Tibial nerve (tissue), 4 donors: ENCODE measurements around the gene UNG. TPM values are rescaled to one million over a fixed set of nuclear protein-coding genes. Genes with fewer than 3 reads are reported as not detected.

Experiments
- DNase-seq, 2 donors: peaks; one replicate each; pipeline ENCODE4 v3.0.0-alpha.2; 2019; ENCODE audit warnings: low spot score in 2 of 2
- H3K27ac ChIP-seq, 4 donors: fragments of 200-600 bp; sonication (generic) in 3 of 4; one replicate each; pipeline ENCODE4 v1.5.1; 2017 to 2019; ENCODE audit warnings: mild to moderate bottlenecking in 1 of 4
- H3K27me3 ChIP-seq, 2 donors: fragments of 200-600 bp; sonication (generic) in 1 of 2; one replicate each; pipeline versions ENCODE4 v1.5.1 to v1.6.0; 2017 to 2019
- H3K36me3 ChIP-seq, 3 donors: fragments of 200-600 bp; sonication (generic); one replicate each; pipeline ENCODE4 v1.5.1; 2018 to 2019
- H3K4me1 ChIP-seq, 4 donors: fragments of 200-600 bp; sonication (generic) in 3 of 4; one replicate each; pipeline ENCODE4 v1.5.1; 2017 to 2019
- H3K4me3 ChIP-seq, 4 donors: fragments of 200-600 bp; sonication (generic) in 3 of 4; one replicate each; pipeline ENCODE4 v1.5.1; 2017 to 2019; ENCODE audit warnings: mild to moderate bottlenecking in 1 of 4, moderate library complexity in 1 of 4
- H3K9me3 ChIP-seq, 4 donors: fragments of 200-600 bp; sonication (generic) in 3 of 4; one replicate each; pipeline ENCODE4 v1.5.1; 2017 to 2019
- EP300 ChIP-seq, 2 donors: sonication (generic); formaldehyde crosslinking; IDR thresholded peaks; one replicate each; pipeline ENCODE4 v1.6.1; 2017; ENCODE audit warnings: antibody characterized with exemption in 2 of 2, mild to moderate bottlenecking in 1 of 2
- POLR2A ChIP-seq, 2 donors: fragments of 450-650 bp; IDR thresholded peaks; one replicate each; pipeline ENCODE4 v1.6.1; 2017; ENCODE audit warnings: antibody characterized with exemption in 2 of 2, mild to moderate bottlenecking in 2 of 2, moderate library complexity in 2 of 2
- WGBS, 2 donors: methylation state at CpG; one replicate each; pipeline ENCODE4 v1.1.5; 2018; 5-methylcytosine and 5-hydroxymethylcytosine counted together
- total RNA-seq, 4 donors: library from RNA; depleted of rRNA; stranded (reverse); fragments of >200 nt; gene quantifications; one replicate each; pipeline ENCODE4 v1.1.0, GENCODE V29; 2016
- TF ChIP-seq, protein P1 (sequence below), 5 experiments: fragments of 200-600 bp in 3 of 5; fragments of 450-650 bp in 2 of 5; sonication (generic) in 3 of 5; IDR thresholded peaks; one replicate each; pipeline ENCODE4 v1.5.1; 2016 to 2019; ENCODE audit warnings: antibody characterized with exemption in 5 of 5, mild to moderate bottlenecking in 3 of 5, moderate library complexity in 2 of 5

Gene UNG
- total RNA-seq, 4 donors from 2014 or later, result 17.4 to 26.9 (median 21.3) TPM

DNA sequence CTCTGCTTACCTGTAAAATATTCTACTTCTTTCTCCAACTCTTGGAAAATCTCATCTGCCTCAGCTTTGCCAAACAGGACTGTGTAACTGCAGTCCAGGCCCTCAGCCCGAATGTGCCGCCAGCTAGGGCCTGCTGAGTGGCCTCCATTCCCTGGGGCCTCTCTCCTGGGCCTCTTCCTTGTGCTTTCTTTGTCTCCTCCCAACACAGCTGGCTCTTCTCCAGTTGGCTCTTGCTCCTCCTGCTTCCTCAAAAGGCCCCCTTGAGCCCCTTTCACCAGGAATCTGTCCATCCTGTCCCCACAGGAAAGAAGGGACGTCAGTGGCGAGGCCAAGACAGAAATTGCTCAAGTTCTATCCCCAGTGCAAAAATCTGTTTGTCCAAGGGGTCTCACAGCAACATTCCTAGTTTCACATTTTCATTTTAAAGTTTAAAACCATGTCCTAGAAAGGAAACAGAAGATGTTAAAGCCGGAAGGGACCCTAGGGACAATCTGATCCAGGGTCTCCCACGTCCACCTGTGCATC is 4.8 kb upstream of the UNG start:
- H3K27ac ChIP-seq, result peak overlapping the region; percentile 32 to 89 (median 81)
- WGBS, 2 donors, result 33 to 34% methylated on average over 6 of the region's 6 CpGs

DNA sequence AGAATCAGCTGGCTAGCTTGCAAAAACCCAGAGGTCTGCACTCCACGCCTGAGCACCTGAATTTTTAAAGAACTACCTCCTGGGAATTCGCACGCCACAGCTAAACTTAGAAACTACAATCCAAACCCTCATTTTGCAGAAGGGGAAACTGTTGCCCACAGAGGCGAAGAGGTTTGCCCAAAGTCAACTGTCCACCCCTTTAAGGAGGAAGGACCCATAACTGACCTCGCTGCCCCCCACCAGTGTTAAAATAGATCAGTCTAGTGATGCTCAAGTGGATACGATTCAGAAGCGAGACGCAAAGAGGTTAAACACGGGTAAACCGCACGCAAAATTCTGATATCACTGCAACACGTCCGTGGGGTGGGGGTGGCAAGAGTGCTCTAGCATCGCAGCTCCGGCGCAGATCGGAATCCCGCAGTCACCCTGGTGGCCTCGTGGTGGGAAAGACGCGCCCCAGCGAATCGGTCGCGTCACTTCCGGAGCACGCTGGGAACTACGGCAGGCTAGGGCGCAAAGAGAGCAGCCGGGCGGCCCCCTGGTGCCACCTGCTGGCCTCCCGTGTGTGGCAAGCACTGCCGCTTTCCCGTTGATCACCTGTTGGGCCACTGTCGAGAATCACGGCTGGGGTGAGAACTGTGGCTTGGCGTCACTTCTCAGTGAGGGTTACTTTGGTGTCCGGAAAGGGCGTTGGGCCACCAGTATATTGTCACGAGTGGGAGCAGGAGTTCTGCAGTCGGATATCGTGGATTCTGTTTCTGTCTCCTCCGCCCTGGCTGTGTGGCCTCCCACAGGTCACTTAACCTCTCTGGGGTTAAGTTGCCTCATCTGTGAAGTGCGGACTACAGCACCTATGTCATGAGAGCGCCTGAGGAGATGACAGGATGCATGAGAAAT is 4.1 kb upstream of the UNG start, which contains the start of gene ALKBH2:
TSS of gene ALKBH2 (minus strand) at position 451 of the 897 bp plus-strand sequence. CDS start 686 bp downstream, outside the sequence.
- TF ChIP-seq POLR2A (IDR thresholded peaks at IDR 0.05) (peak; percentile 47), EP300 (IDR thresholded peaks at IDR 0.05) (peak; percentile 92)
- TF ChIP-seq, protein P1, sequence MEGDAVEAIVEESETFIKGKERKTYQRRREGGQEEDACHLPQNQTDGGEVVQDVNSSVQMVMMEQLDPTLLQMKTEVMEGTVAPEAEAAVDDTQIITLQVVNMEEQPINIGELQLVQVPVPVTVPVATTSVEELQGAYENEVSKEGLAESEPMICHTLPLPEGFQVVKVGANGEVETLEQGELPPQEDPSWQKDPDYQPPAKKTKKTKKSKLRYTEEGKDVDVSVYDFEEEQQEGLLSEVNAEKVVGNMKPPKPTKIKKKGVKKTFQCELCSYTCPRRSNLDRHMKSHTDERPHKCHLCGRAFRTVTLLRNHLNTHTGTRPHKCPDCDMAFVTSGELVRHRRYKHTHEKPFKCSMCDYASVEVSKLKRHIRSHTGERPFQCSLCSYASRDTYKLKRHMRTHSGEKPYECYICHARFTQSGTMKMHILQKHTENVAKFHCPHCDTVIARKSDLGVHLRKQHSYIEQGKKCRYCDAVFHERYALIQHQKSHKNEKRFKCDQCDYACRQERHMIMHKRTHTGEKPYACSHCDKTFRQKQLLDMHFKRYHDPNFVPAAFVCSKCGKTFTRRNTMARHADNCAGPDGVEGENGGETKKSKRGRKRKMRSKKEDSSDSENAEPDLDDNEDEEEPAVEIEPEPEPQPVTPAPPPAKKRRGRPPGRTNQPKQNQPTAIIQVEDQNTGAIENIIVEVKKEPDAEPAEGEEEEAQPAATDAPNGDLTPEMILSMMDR (IDR thresholded peaks at IDR 0.05), result peak; percentile 94 to 99 (median 98)
- 7 to 10% methylated on average over 26 to 42 of the region's 45 CpGs for WGBS, 2 donors

More for the DNA sequence above, 4.8 kb upstream of the UNG start:
- peaks cover 0 to 41% (median 0%) of the 10 kb centered on the region in 3 donors for H3K36me3 ChIP-seq
- TF ChIP-seq EP300 (IDR thresholded peaks at IDR 0.05) (no peak), POLR2A (IDR thresholded peaks at IDR 0.05) (no peak)
- TF ChIP-seq, protein P1 (IDR thresholded peaks at IDR 0.05), result no peak
- H3K27me3 ChIP-seq, result no peaks in the 10 kb centered on the region
- DNase-seq, result no peak
- no peaks in the 10 kb centered on the region for H3K9me3 ChIP-seq
- H3K4me3 ChIP-seq, result peak overlapping the region; percentile 33 to 70 (median 61)
- peaks cover 0 to 30% (median 21%) of the 10 kb centered on the region in 4 donors for H3K4me1 ChIP-seq

DNA sequence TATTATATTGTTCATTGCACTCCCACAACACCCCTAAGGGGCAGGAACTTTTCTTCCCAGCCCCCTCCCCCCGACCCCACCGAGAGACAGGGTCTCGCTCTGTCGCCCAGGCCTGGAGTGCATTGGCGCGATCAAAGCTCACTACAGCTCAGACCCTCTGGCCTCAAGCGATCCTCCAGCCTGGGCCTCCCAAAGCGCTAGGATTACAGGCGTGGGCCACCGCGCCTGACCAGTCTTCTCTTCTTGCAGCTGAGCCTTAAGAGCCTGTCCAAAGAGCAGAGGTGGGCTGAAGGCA is 310 bp upstream of the UNG start:
- Histone ChIP-seq H3K9me3 (no peaks in the 10 kb centered on the region), H3K27ac (no peak overlapping the region), H3K4me3 (peak overlapping the region in 2 of 4 donors; percentile 89 to 91), H3K27me3 (no peaks in the 10 kb centered on the region), H3K4me1 (peaks cover 0 to 44% (median 18%) of the 10 kb centered on the region in 4 donors), H3K36me3 (peaks cover 0 to 22% (median 0%) of the 10 kb centered on the region in 3 donors)
- WGBS, 2 donors, result 21 to 31% methylated on average over 8 to 10 of the region's 11 CpGs
- TF ChIP-seq, protein P1 (IDR thresholded peaks at IDR 0.05), result no peak
- TF ChIP-seq POLR2A (IDR thresholded peaks at IDR 0.05) (no peak), EP300 (IDR thresholded peaks at IDR 0.05) (no peak)
- DNase-seq, result no peak

More for the DNA sequence above, 4.1 kb upstream of the UNG start, which contains the start of gene ALKBH2:
- Histone ChIP-seq H3K4me3 (peak within 1 kb of the TSS; percentile 33 to 70 (median 61)), H3K36me3 (peaks cover 0 to 34% (median 0%) of the 10 kb centered on the region in 3 donors), H3K27me3 (no peaks in the 10 kb centered on the region), H3K27ac (peak within 1 kb of the TSS; percentile 32 to 89 (median 81)), H3K9me3 (no peaks in the 10 kb centered on the region), H3K4me1 (peaks cover 0 to 32% (median 23%) of the 10 kb centered on the region in 4 donors)
- peak; percentile 82 to 87 for DNase-seq

DNA sequence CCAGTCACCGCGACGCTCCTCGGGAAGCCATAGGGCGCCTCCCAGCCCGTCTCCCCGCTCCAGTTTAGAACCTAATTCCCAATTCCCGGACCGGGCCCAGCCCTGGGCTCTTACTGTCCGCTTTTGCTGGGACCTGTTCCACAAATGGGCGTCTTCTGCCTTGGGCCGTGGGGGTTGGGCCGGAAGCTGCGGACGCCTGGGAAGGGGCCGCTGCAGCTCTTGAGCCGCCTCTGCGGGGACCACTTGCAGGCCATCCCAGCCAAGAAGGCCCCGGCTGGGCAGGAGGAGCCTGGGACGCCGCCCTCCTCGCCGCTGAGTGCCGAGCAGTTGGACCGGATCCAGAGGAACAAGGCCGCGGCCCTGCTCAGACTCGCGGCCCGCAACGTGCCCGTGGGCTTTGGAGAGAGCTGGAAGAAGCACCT is 797 bp downstream of the UNG start:
- H3K27ac ChIP-seq, result peak overlapping the region; percentile 58 to 95 (median 86)
- peak overlapping the region; percentile 69 to 91 (median 84) for H3K4me3 ChIP-seq
- no peaks in the 10 kb centered on the region for H3K27me3 ChIP-seq
- DNase-seq, result peak in 1 of 2 donors; percentile 56
- peak in 1 of 2 donors; percentile 82 for TF ChIP-seq EP300 (IDR thresholded peaks at IDR 0.05)
- peak in 1 of 2 donors; percentile 51 for TF ChIP-seq POLR2A (IDR thresholded peaks at IDR 0.05)
- TF ChIP-seq, protein P1 (IDR thresholded peaks at IDR 0.05), result no peak
- H3K9me3 ChIP-seq, result no peaks in the 10 kb centered on the region
- peaks cover 0 to 34% (median 8%) of the 10 kb centered on the region in 4 donors for H3K4me1 ChIP-seq
- WGBS, 2 donors, result 0% methylated on average over 12 to 30 of the region's 32 CpGs
- H3K36me3 ChIP-seq, result peaks cover 0 to 33% (median 0%) of the 10 kb centered on the region in 3 donors
